HCT116 (cell line): ENCODE data around the gene UBE2N.

ENCODE experiments used
- EZH2 ChIP-seq: fragments of 200-600 bp; sonication (generic); IDR thresholded peaks from 2 replicates; pipeline ENCODE4 v1.6.1; 2017; ENCODE audit warnings: antibody characterized with exemption, mixed run types
- JUND ChIP-seq: IDR thresholded peaks from 2 replicates; pipeline ENCODE4 v1.6.1; 2012
- TF ChIP-seq, protein P1 (sequence below), 3 experiments: fragments of 200-600 bp in 1 of 3; sonication (generic) in 1 of 3; IDR thresholded peaks in 2 of 3; conservative IDR thresholded peaks in 1 of 3; 2 replicates each; pipeline ENCODE4 v1.5.1; 2012 to 2017; ENCODE audit warnings: low read depth in 2 of 3, low read length in 2 of 3, antibody characterized with exemption in 1 of 3, borderline replicate concordance in 1 of 3, control low read depth in 1 of 3, mild to moderate bottlenecking in 1 of 3, mixed read lengths in 1 of 3, mixed run types in 1 of 3, moderate library complexity in 1 of 3; ENCODE audit not compliant: insufficient read depth in 1 of 3

DNA sequence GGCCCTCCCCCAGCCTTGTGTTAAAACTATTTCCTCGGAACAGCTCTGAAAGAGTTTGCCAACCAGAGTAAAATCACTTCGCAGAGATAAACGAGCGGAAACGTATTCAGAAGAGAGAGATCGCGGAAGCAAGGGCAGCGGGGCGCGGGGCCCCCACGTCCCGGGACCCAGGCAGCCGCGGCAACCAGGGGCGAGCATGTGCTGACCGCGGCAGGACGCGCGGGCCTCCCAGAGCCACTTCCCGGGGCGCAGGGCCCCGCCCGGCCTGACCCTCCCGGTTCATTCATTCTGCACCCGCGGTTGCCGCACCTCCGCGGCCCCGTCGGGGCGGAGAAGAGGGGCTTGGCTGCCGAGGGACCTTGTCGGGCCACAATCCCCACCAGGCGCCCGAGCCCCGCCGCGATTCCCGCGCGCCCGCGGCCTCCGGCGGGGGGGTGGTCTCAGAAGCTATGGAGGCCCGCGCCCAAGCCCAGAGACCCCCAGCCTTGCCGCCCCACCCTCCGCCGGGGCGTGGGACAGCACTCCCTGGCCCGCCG is 598 bp downstream of the UBE2N start:
- TF ChIP-seq, protein P1, sequence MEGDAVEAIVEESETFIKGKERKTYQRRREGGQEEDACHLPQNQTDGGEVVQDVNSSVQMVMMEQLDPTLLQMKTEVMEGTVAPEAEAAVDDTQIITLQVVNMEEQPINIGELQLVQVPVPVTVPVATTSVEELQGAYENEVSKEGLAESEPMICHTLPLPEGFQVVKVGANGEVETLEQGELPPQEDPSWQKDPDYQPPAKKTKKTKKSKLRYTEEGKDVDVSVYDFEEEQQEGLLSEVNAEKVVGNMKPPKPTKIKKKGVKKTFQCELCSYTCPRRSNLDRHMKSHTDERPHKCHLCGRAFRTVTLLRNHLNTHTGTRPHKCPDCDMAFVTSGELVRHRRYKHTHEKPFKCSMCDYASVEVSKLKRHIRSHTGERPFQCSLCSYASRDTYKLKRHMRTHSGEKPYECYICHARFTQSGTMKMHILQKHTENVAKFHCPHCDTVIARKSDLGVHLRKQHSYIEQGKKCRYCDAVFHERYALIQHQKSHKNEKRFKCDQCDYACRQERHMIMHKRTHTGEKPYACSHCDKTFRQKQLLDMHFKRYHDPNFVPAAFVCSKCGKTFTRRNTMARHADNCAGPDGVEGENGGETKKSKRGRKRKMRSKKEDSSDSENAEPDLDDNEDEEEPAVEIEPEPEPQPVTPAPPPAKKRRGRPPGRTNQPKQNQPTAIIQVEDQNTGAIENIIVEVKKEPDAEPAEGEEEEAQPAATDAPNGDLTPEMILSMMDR (IDR thresholded peaks at IDR 0.05 in 2 of 3, conservative IDR thresholded peaks at IDR 0.05 in 1 of 3; ENCODE audit: borderline replicate concordance in 1 of 3, insufficient read depth in 1 of 3, low read depth in 2 of 3, low read length in 2 of 3): no peak
- no peak for TF ChIP-seq EZH2
- no peak for TF ChIP-seq JUND
